Activated CD8-positive, alpha-beta memory T cell treated with anti-CD3 and anti-CD28 coated beads for 24 hours (primary cell): ENCODE measurements around the gene CSAG3.
"Not testable (repeated sequence)": the region's sequence is repeated elsewhere in the genome, so short reads cannot be mapped to it uniquely, and the experiment has no call there.

Source experiments
- DNase-seq: peaks from one replicate; pipeline ENCODE4 v3.0.0-alpha.2; 2020

Gene CSAG3

GRCh38 chrX:152758918-152759317, at the start of gene CSAG3:
TSS of gene CSAG3 (plus strand) at chrX:152759218.
- not testable (repeated sequence) for DNase-seq

- not testable (repeated sequence) for DNase-seq
Observed at GRCh38 chrX:152713195-152713594, 45.8 kb upstream of the CSAG3 start.

GRCh38 chrX:152713815-152714787, 44.9 kb upstream of the CSAG3 start, which contains the start of gene MAGEA2B:
TSS of gene MAGEA2B (plus strand) at chrX:152714628. CDS start at chrX:152717107, 2,479 bp downstream.
- not testable (repeated sequence) for DNase-seq

DNA sequence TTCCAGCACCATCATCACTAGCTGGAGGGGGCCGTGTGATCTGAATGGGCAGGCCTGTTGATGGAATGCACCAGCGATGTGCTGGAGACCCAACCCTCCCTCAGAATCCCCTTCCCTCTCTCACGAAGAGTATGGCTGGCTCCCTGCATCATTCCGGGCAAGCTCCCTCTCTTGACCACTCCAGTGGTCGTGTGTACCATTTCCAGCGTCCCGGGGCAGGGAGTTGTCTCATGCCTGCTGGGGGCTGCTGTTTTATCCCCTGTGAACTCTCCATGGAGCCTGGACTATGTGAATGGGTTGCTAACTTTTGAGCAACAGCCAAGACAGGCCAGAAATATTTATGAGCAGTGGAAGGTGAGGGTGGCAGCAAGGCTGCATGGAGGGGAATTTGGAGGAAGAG, 33.6 kb upstream of the CSAG3 start:
- no peak for DNase-seq

DNA sequence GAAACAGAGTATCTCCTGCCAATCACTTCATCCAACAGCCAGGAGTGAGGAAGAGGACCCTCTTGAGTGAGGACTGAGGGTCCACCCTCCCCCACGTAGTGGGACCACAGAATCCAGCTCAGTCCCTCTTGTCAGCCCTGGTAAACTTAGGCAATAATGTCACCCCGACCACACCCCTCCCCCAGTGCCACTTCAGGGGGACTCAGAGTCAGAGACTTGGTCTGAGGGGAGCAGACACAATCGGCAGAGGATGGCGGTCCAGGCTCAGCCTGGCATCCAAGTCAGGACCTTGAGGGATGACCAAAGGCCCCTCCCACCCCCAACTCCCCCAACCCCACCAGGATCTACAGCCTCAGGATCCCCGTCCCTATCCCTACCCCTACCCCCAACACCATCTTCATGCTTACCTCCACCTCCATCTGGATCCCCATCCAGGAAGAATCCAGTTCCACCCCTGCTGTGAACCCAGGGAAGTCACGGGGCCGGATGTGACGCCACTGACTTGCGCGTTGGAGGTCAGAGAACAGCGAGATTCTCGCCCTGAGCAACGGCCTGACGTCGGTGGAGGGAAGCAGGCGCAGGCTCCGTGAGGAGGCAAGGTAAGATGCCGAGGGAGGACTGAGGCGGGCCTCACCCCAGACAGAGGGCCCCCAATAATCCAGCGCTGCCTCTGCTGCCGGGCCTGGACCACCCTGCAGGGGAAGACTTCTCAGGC, 25.6 kb upstream of the CSAG3 start, which contains the start of the genes CSAG1 and MAGEA12:
TSS of gene CSAG1 (minus strand) at position 461 of the 715 bp plus-strand sequence. CDS start 1,261 bp downstream, outside the sequence.
TSS of gene MAGEA12 (plus strand) at position 497 of the 715 bp plus-strand sequence. CDS start 2,405 bp downstream, outside the sequence.
- no peak for DNase-seq

GRCh38 chrX:152734143-152734858, 24.7 kb upstream of the CSAG3 start:
- not testable (repeated sequence) for DNase-seq

- DNase-seq, result no peak
Observed at GRCh38 chrX:152735101-152735500, 23.9 kb upstream of the CSAG3 start.

- no peak for DNase-seq
Observed at GRCh38 chrX:152735860-152736511, 23.0 kb upstream of the CSAG3 start.

- not testable (repeated sequence) for DNase-seq
Observed at GRCh38 chrX:152736528-152736927, 22.5 kb upstream of the CSAG3 start.

DNA sequence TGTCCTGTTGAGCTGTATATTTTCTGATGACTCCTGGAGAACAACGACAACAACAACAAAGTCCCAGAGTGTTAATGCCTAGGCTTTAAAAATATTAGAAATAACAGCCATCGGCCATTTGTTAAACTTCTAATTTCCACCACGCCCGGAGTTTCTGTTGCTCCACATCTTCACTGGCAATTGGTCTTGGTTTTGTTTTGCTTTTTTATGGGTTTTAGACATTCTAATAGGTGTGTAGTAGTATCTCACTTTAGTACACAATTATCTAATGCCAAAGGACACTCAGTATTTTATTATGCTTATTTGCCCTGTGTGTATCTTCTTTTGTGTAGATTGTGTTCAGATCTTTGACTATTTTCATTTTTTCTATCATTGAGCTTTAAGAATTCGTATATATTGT, 20.5 kb upstream of the CSAG3 start:
- DNase-seq, result no peak

- not testable (repeated sequence) for DNase-seq
Observed at GRCh38 chrX:152753686-152754650, 5.0 kb upstream of the CSAG3 start, which contains the start of gene MAGEA2. TSS of gene MAGEA2 (minus strand) at chrX:152753842. CDS start at chrX:152751363, 2,479 bp downstream.

DNA sequence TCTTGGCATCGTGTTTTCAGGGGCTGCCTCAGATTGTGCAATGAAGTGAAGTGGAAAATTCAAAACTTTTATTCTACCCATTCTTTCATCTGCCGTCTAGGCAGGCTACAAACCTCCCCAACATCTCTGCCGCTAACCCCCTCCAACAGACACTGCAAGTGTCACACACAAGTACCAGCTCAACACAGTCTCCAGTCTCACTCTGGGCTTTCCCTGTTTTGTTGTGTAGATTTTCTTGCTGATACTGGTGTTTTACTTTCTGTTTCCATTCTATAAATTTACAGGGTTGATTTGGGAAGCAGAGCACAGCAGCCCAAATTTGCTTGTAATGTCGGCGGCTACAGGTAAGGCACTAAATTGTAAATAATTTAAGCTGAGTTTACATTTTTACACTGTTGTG, 4.1 kb upstream of the CSAG3 start:
- not testable (repeated sequence) for DNase-seq

GRCh38 chrX:152759544-152759943, 526 bp downstream of the CSAG3 start:
- not testable (repeated sequence) for DNase-seq

DNA sequence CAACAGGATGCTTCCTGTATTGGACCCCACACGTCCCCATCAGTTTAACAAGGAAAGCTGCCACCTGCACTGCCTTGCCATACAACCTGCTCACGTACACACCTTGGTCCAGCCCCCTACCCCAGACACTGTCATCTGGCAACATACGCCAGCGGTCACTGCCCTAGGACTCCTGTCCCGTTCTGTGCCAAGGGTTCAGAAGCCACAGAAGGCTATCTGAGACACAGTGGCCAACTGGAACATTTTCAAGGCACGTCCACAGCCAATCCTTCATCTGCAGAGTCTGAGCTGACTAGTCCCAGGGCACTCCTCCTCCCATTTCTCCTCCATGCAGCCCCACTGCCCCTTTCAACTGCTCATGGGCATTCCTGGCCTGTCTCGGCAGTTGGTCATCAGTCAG, 2.6 kb downstream of the CSAG3 start:
- DNase-seq, result not testable (repeated sequence)

DNA sequence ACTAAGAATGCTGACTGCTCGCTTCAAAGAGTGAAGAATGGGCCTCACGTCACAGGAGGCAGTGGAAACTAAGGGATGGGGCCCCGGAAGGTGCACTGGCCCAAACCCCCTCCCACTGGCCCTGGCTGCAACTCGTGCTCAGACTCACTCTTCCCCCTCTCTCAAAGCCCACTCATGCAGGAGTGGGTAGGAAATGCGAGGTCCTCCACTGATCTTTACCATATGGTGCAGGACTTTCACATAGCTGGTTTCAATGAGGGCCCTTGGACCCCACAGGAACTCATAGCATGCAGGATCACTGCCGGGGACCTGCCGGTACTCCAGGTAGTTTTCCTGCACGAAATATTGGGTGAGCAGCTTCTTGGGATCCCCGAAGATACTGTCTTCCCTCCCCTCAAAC, 7.5 kb downstream of the CSAG3 start:
- not testable (repeated sequence) for DNase-seq

DNA sequence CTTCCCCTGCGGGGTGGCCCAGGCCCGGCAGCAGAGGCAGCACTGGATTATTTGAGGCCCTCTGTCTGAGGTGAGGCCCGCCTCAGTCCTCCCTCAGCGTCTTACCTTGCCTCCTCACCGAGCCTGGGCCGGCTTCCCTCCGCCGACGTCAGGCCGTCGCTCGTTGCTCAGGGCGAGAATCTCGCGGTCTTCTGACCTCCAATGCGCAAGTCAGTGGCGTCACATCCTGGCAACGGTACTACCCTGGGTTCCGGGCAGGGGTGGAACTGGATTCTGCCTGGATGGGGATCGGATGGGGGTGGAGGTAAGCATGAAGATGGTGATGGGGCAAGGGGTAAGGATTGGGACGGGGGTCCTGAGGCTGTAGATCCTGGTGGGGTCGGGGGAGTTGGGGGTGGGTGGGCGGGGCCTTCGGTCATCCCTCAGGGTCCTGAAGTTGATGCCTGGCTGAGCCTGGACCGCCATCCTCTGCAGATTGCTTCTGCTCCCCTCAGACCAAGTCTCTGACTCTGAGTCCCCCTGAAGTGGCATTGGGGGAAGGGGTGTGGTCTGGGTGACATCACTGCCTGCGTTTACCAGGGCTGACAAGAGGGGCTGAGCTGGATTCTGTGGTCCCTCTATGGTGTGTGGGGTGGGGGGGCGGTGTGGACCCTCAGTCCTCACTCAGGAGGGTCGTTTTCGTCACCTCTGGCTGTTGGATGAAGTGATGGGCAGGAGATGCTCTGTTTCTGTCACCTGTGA, 10.7 kb downstream of the CSAG3 start, which contains the start of gene MAGEA6:
TSS of gene MAGEA6 (minus strand) at position 141 of the 741 bp plus-strand sequence. CDS start 2,039 bp downstream, outside the sequence.
- not testable (repeated sequence) for DNase-seq

DNA sequence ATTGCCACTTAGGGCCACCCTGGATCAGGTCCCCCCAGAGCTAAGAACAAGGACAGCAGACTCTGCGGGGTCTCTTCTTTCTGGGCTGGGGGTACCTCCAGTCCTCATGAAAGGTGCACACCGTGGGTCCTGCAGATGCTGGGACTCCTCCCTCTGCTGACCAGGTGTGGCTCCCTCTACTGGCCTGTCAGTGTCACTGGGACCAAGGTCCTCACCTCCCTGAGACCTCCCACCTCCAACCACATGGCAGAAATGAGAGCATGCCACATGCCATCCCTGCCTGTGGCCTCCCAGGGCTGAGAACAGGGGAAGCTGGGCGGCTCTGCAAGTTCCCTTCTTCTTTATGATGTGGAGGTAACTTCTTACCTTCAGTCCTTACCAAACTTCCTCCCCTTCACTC, 28.0 kb downstream of the CSAG3 start:
- DNase-seq, result not testable (repeated sequence)

GRCh38 chrX:152798945-152799344, 39.9 kb downstream of the CSAG3 start:
- DNase-seq, result no peak

DNA sequence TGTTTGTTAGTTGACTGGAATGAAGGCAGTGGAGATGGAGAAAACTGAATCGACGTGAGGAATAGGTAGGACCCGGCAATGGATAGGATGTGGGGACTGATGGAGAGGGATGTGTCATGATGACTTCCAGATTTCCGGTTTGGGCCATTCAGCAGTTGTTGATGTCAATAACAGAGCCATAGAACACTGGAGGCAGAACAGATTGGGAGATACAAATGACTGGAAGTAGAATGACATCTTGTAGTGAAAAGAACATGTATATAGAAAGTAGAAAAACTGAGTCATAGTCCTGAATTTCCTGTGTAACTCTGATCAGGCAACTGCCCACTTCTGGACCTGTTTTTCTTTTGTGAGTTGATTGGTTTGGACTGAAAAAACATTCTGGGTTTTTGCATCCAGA, 47.0 kb downstream of the CSAG3 start:
- DNase-seq, result no peak
